GM21619 (cell line): ENCODE measurements around the gene APOL2.
"Not testable (repeated sequence)": the region's sequence is repeated elsewhere in the genome, so short reads cannot be mapped to it uniquely, and the experiment has no call there.

Source experiments
- ATAC-seq: cut with Tn5 transposase; IDR thresholded peaks from one replicate; pipeline ENCODE4 v1.9.1; 2021; ENCODE audit not compliant: unreplicated experiment

APOL2 gene

GRCh38 chr22:36202906-36203305 is 36.4 kb downstream of the APOL2 start:
- ATAC-seq, result not testable (repeated sequence)

- ATAC-seq, result no peak
Observed at GRCh38 chr22:36201630-36202319, 37.6 kb downstream of the APOL2 start, which contains the start of gene APOL4. Gene APOL4, minus strand, starts transcription at chr22:36201809. Its CDS starts 75 bp downstream, at chr22:36201734.

- ATAC-seq, result not testable (repeated sequence)
Observed at GRCh38 chr22:36201025-36201424, 38.3 kb downstream of the APOL2 start.

GRCh38 chr22:36199001-36199551 is 40.3 kb downstream of the APOL2 start:
- no peak for ATAC-seq

- ATAC-seq, result no peak
Observed at GRCh38 chr22:36198536-36198935, 40.8 kb downstream of the APOL2 start.

GRCh38 chr22:36197514-36198146 is 41.7 kb downstream of the APOL2 start:
- ATAC-seq, result no peak

GRCh38 chr22:36197065-36197440 is 42.3 kb downstream of the APOL2 start:
- ATAC-seq, result no peak

GRCh38 chr22:36196254-36197064 is 42.9 kb downstream of the APOL2 start:
- ATAC-seq, result no peak

- no peak for ATAC-seq
Observed at GRCh38 chr22:36194971-36195370, 44.4 kb downstream of the APOL2 start.

- ATAC-seq, result no peak
Observed at GRCh38 chr22:36194385-36194784, 44.9 kb downstream of the APOL2 start.

GRCh38 chr22:36193577-36193976 is 45.8 kb downstream of the APOL2 start:
- no peak for ATAC-seq

- no peak for ATAC-seq
Observed at GRCh38 chr22:36193171-36193570, 46.2 kb downstream of the APOL2 start.

GRCh38 chr22:36192542-36192941 is 46.8 kb downstream of the APOL2 start:
- no peak for ATAC-seq

GRCh38 chr22:36191106-36191836 is 48.1 kb downstream of the APOL2 start:
- ATAC-seq, result no peak

GRCh38 chr22:36187862-36188261 is 51.5 kb downstream of the APOL2 start:
- not testable (repeated sequence) for ATAC-seq

GRCh38 chr22:36185828-36186624 is 53.3 kb downstream of the APOL2 start:
- no peak for ATAC-seq

- no peak for ATAC-seq
Observed at GRCh38 chr22:36184433-36185025, 54.8 kb downstream of the APOL2 start.

- ATAC-seq, result no peak
Observed at GRCh38 chr22:36183446-36183845, 55.9 kb downstream of the APOL2 start.

- ATAC-seq, result no peak
Observed at GRCh38 chr22:36182857-36183256, 56.5 kb downstream of the APOL2 start.

- ATAC-seq, result no peak
Observed at GRCh38 chr22:36182056-36182455, 57.3 kb downstream of the APOL2 start.
